G401.6 (cell line): ENCODE results near the gene MMP28.

ENCODE experiments used
- FAIRE-seq: peaks from 2 replicates; lab custom pipeline; 2012; peaks lifted over from hg19 to GRCh38; lab: Jason Lieb, UNC

Gene MMP28

GRCh38 chr17:35799942-35800341 lies 4.5 kb upstream of the MMP28 start:
- FAIRE-seq: no peak

- no peak for FAIRE-seq
Observed at GRCh38 chr17:35797918-35798317, 2.5 kb upstream of the MMP28 start.

- no peak for FAIRE-seq
Observed at GRCh38 chr17:35797370-35797769, 1.9 kb upstream of the MMP28 start.

- FAIRE-seq: no peak
Observed at GRCh38 chr17:35796942-35797341, 1.5 kb upstream of the MMP28 start.

GRCh38 chr17:35795871-35796265 lies 427 bp upstream of the MMP28 start:
- no peak for FAIRE-seq

- no peak for FAIRE-seq
Observed at GRCh38 chr17:35793257-35793656, 2.2 kb downstream of the MMP28 start.

- no peak for FAIRE-seq
Observed at GRCh38 chr17:35791681-35792350, 3.6 kb downstream of the MMP28 start.

GRCh38 chr17:35790841-35791240 lies 4.6 kb downstream of the MMP28 start:
- no peak for FAIRE-seq

GRCh38 chr17:35788477-35789368 lies 6.7 kb downstream of the MMP28 start:
- no peak for FAIRE-seq

- FAIRE-seq: no peak
Observed at GRCh38 chr17:35786941-35787432, 8.5 kb downstream of the MMP28 start.

- FAIRE-seq: no peak
Observed at GRCh38 chr17:35784895-35785294, 10.5 kb downstream of the MMP28 start.

- FAIRE-seq: no peak
Observed at GRCh38 chr17:35780950-35781349, 14.5 kb downstream of the MMP28 start.

GRCh38 chr17:35778641-35779196 lies 16.7 kb downstream of the MMP28 start:
- no peak for FAIRE-seq

- FAIRE-seq: no peak
Observed at GRCh38 chr17:35775583-35775982, 19.9 kb downstream of the MMP28 start.

GRCh38 chr17:35775039-35775438 lies 20.4 kb downstream of the MMP28 start:
- no peak for FAIRE-seq

GRCh38 chr17:35774499-35774898 lies 20.9 kb downstream of the MMP28 start:
- FAIRE-seq: no peak

- FAIRE-seq: no peak
Observed at GRCh38 chr17:35773679-35774425, 21.6 kb downstream of the MMP28 start.

GRCh38 chr17:35773129-35773528 lies 22.3 kb downstream of the MMP28 start:
- no peak for FAIRE-seq

- no peak for FAIRE-seq
Observed at GRCh38 chr17:35769895-35770486, 25.4 kb downstream of the MMP28 start.

GRCh38 chr17:35768797-35769196 lies 26.6 kb downstream of the MMP28 start:
- no peak for FAIRE-seq

GRCh38 chr17:35766903-35767510 lies 28.4 kb downstream of the MMP28 start:
- FAIRE-seq: no peak

GRCh38 chr17:35766489-35766877 lies 29.0 kb downstream of the MMP28 start:
- no peak for FAIRE-seq
